ENCODE measurements around the gene PPP2R2B.
"Not testable (repeated sequence)": the region's sequence is repeated elsewhere in the genome, so short reads cannot be mapped to it uniquely, and the experiment has no call there.

The PPP2R2B gene

DNA sequence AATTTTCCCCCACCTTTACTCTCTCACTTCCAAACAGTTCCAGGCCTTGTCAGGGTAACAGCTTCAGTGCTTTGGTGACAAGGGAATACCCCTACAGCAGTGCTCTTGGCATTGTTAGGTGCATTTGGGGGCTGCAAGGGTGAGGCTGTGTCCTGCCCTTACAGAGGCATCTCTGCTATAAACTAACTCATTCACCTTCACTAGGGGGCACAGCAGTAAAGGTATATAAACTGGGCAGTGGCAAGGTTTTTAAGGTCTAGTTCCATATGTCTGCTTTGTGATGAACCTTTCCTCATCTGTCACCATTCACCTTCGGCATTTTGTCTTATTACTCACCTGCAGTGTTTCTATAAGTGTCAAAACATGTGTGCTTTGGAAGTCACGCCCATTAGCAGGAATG lies 283.5 kb downstream of the PPP2R2B start:
- DNase-seq, result no peak

- no peak for DNase-seq
These were observed 286.2 kb downstream of the PPP2R2B start for GRCh38 chr5:146592352-146592751.

DNA sequence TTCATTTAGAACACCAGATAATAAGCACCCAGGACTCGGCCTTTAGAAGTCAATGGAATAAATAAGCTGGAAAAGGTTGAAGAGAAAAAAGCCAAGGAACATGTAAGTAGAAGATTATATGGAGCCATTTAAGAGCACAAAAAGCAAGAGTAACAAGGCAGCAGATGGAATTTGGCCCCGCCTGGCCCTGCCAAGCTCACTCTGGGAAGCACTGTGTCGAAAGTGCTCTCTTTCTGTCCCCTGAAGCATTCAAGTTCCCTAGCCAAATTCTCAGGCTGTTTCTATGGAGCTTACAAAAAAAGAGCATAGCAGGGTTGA lies 289.6 kb downstream of the PPP2R2B start:
- no peak for DNase-seq

DNA sequence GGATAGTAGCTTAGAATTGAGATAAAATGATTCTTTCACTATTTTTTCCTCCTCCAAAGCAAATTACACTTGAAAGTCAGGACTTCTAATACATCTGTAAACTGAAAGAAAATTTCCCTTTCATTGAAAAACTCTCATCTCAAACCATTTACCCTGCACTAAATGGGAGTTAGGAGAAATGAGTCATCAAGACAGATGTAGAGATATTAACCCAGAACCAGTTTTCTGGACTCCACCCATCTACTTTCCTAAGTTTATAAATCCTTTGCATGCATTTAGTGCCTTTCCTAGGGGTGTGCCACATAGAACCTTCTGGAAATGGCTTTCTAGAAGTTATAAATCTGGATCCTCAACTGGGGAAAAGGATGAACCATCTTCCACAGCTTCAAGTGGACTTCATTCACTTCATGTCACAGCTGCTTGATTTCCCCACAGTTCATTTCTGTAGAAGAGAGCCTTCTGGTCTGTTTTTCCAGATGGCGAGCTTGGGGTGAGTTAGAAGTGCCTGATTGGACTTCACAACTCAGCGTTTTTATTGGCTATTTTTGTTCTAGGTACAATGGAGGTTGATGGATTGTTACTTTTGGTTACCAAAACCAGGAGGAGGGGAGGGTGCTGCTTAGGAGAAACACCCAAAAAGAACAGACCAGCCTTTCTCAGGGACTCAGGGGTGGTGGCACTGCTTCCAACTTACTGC lies 290.1 kb downstream of the PPP2R2B start:
- DNase-seq, result no peak

DNA sequence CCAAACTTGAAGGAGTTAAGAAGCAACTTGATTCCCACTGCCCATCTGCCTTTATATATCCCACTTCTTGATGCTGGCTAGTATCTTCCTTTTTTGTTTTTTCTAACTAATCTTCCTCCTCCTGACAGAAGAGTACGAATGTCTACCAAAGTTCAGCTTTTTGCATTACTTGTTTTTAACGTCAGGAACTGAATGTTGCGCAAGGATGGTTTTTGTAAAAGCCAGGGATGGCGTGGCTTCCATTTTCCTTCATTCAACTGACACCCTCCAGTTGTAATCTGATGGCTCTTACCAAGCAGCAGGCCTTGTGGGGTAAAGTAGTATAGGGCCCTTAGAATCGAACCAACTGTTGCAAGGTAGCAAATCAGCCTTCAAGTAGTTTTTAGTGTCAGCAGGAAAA lies 291.8 kb downstream of the PPP2R2B start:
- DNase-seq, result no peak

- no peak for DNase-seq
These were observed 293.8 kb downstream of the PPP2R2B start for GRCh38 chr5:146584750-146585149.

GRCh38 chr5:146582051-146582596 lies 296.4 kb downstream of the PPP2R2B start:
- DNase-seq, result no peak

- DNase-seq, result no peak
These were observed 298.3 kb downstream of the PPP2R2B start for GRCh38 chr5:146580237-146580636.

- no peak for DNase-seq
These were observed 303.8 kb downstream of the PPP2R2B start for GRCh38 chr5:146574713-146575112.

DNA sequence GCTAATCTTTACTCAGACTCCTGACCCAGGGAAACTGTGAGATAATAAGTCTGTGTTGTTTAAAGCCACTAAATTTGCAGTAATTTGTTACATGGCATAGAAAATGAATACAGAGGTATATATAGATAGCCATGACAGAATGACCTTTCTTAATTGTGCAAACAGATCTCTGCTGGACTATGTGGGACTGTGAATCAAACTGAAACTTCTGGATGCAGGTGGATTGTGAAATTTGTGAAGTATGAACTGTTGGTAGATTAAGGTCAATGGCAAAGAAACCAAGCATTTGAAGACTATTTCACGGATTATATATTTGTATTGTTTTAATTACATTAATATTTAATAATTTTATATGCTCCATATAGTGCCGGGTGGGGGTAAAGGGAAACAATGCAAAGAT lies 310.4 kb downstream of the PPP2R2B start:
- no peak for DNase-seq

- DNase-seq, result peak; percentile 61
These were observed 312.7 kb downstream of the PPP2R2B start for GRCh38 chr5:146565764-146566367.

- DNase-seq, result no peak
These were observed 314.4 kb downstream of the PPP2R2B start for GRCh38 chr5:146564007-146564762.

GRCh38 chr5:146562461-146562860 lies 316.1 kb downstream of the PPP2R2B start:
- no peak for DNase-seq

GRCh38 chr5:146561711-146562110 lies 316.8 kb downstream of the PPP2R2B start:
- DNase-seq, result peak; percentile 31

DNA sequence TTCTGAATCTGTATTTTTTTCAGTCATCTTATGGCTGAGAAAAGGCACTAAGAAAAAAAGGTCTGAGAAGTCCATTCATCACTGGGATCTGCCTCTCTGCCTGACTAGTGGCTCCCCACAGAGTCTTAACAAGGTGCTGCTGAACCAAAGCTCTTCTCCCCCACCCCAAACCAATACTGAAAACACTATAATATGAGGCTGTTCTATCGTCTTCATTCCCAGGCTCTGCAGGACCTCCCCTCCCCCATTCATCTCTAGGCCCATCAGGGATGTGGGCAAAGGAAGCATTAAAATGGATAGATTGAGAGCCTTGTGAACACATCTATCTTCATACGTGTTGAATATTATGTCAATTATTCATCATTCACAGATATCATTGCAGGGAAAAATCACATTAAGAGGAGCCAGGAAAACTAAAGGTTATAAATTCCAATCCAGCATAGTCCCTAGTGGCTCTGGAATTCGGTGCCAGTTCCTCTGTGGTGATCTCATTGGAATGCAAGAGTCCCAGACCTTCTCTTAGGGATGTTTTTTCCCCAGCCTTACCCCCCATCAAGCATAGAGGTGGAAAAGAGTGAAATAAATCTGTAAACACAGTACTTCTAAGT lies 318.2 kb downstream of the PPP2R2B start:
- DNase-seq, result peak; percentile 81

DNA sequence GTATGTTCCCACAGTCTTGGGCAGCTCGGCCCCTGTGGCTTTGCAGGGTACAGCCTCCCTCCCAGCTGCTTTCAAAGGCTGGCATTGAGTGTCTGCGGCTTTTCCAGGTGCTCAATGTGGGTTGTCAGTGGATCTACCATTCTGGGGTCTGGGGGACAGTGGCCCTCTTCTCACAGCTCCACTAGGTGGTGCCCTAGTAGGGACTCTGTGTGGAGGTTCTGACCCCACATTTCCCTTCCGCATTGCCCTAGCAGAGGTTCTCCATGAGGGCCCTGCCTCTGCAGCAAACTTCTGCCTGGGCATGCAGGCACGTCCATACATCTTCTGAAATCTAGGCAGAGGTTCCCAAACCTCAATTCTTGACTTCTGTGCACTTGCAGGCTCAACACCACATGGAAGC lies 321.7 kb downstream of the PPP2R2B start:
- not testable (repeated sequence) for DNase-seq

DNA sequence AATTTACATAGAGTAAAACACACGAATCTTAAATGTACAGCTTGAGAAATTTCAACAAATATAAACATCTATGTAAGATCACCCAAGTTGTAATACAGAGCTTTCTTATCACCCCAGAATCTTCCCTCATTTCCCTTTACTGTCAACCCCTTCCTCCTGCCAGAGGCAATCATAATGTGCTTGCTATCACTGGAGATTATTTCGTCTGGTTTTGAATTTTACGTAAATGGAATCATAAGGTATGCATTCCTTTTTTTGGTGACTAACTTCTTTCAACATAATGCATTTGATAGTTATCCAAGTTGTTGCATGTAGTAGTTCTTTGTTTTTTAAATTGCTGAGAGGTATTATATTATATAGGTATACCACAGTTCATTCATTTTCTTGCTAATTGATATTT lies 325.1 kb downstream of the PPP2R2B start:
- no peak for DNase-seq

DNA sequence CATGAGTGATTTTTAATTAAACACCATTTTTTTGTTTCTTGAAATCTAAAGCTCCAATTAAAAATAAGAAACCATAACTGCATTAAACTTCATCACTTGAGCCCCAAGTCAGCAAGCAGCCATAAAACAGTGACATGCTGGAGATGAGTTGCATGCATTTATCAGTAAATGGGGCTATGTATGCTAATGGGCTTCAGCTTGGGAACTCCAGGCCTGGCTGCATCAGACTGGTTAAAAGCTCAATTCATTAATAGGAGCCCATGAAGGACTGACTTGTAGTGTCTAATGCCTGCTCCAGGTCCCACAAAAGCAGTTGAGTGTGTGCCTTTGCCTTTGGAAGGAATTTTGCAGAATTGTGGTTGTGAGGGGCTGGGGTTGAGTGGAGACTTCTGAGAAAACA lies 328.9 kb downstream of the PPP2R2B start:
- no peak for DNase-seq

DNA sequence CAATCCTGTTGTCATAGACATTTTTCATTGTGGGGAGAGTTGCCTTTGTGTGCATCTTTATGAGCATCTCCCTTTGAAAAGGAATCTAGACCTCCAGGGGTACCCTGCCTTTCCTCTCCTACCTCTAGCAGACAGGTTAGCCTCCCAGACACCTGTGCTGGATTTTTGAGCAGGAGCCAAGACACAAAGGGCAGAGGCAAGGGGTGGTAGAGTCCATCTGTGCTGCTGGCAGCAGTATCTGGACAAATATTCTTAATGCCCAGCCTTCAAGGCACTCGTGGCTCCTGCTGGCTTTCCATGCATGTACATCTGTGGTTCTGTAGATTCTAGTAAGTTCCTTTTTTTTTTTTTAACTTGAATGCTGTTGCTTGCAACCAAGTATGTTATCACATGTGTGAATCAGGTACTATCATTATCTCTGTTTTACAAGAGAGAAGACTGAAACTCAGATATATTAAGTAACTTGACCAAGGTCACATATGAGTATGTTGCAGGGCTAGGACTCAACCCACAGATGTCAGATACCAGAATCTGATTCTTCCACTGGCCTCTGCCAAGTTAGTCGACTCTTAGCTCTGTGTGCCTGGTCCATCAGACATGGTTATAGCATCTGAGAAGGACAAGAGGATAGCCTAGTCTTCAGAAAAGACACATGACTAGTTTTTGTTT lies 329.6 kb downstream of the PPP2R2B start:
- DNase-seq, result no peak

- no peak for DNase-seq
These were observed 334.3 kb downstream of the PPP2R2B start for GRCh38 chr5:146544232-146544631.

DNA sequence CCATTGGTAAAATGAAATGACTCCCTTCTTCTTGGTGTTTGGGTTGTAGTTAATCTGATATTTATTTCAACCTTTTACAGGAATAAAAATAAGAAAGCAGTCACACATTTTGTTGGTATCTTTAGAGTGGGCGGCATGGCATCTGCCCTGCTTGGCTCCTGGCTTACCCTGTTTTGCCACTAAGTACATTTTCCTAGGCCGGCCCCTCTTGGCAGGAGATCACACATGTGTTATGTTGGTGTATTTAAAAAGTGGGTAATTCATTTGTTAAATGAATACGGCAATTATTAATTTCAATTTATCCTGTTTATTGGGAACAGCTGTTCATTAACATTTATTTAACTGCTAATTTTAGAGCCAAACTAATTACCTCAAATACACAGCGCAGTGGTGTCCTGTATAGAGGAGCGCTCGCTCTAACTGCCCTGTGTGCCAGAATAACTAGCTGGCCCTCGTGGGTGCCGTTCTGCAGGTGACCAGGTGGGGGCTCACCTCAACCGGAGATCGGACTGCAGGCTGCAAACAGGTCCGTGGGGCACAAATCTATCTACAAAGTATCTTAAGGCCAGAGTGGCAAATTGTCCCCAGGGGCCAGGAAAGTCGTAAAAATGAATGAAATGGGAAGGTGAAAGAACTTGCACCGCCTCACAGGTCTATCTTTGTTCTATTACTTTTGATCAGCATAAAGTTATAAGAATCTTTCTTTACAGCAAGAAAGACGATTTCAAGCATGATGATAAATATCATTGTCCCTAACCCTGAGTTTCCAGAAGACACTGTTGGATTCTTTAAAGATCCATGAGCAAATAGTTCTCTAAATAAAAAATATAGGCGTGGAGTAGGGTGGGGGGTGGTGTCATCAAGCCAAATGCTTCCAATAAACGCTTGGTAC lies 336.4 kb downstream of the PPP2R2B start:
- DNase-seq, result peak; percentile 48

GRCh38 chr5:146540414-146540813 lies 338.1 kb downstream of the PPP2R2B start:
- DNase-seq, result peak; percentile 38

Data from fibroblast of skin of abdomen (primary cell).